Duodenal mucosa (tissue), 2 donors: ENCODE results near the gene FAM13C.
"Not testable (repeated sequence)": the region's sequence is repeated elsewhere in the genome, so short reads cannot be mapped to it uniquely, and the experiment has no call there.

ENCODE experiments used
- H3K27ac ChIP-seq: one replicate; pipeline ENCODE4 v1.7.0; 2013; ENCODE audit warnings: low read depth, low read length
- H3K27me3 ChIP-seq, 2 donors: one replicate each; pipeline ENCODE4 v1.7.0; 2013; ENCODE audit warnings: low read length in 2 of 2, control low read depth in 1 of 2; ENCODE audit not compliant: insufficient read depth in 2 of 2, control insufficient read depth in 1 of 2
- H3K36me3 ChIP-seq, 2 donors: one replicate each; pipeline ENCODE4 v1.7.0; 2013; ENCODE audit warnings: low read length in 2 of 2, control low read depth in 1 of 2; ENCODE audit not compliant: insufficient read depth in 2 of 2, control insufficient read depth in 1 of 2
- H3K4me1 ChIP-seq, 2 donors: one replicate each; pipeline ENCODE4 v1.7.0; 2013; ENCODE audit warnings: low read length in 2 of 2, control low read depth in 1 of 2; ENCODE audit not compliant: insufficient read depth in 2 of 2, control insufficient read depth in 1 of 2
- H3K4me3 ChIP-seq, 2 donors: one replicate each; pipeline ENCODE4 v1.7.0; 2013; ENCODE audit warnings: low read length in 2 of 2, low read depth in 1 of 2
- H3K9ac ChIP-seq, 2 donors: one replicate each; pipeline ENCODE4 v1.7.0; 2013; ENCODE audit warnings: low read length in 2 of 2, low read depth in 1 of 2
- H3K9me3 ChIP-seq, 2 donors: one replicate each; pipeline ENCODE4 v1.7.0; 2013; ENCODE audit warnings: low read length in 2 of 2, control low read depth in 1 of 2; ENCODE audit not compliant: control insufficient read depth in 1 of 2

The FAM13C gene

DNA sequence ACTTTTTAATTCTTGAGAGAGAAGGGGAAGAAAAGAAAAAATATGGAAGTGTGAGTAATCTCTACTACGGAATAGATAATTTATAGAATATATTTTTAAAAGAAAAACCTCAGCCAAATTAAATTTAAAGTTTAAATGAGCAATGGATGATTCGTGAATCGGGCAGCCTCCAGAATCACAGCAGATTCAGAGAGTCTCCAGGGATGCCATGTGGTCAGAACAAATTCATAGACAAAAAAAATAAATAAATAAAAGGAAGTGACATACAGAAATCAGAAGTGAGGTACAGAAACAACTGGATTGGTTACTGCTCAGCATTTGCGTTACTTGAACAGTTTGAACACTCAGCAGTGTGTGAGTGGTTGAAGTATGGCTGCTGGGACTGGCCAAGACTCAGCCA lies 132.9 kb downstream of the FAM13C start:
- Histone ChIP-seq H3K27me3 (no peaks in the 10 kb centered on the region), H3K4me1 (no peaks in the 10 kb centered on the region), H3K9me3 (no peaks in the 10 kb centered on the region), H3K36me3 (no peaks in the 10 kb centered on the region), H3K27ac (no peak overlapping the region), H3K9ac (no peak overlapping the region), H3K4me3 (no peak overlapping the region)

DNA sequence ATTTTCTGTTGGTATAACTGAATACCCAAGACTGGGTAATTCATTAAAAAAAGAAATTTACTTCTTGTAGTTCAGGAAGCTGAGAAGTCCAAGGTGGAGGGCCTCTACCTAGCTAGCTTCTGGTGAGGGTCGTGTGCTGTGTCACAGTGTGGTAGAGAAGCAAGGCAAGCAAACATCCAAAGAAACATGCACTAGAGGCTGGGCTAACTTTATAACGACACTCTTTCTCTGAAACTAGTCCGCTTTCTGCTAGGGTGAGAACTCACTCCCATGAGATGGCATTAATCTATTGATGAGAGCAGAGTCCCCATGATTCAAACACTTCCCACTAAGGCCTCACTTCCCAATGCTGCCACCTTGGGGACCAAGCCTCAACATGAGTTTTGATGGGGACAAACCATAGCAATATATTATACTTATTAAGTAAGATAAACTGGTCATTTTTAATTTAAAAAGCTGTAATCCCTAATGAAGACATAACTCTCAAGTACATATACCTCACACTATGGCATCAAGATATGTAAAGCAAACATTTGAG lies 135.1 kb downstream of the FAM13C start:
- H3K9ac ChIP-seq = no peak overlapping the region
- no peaks in the 10 kb centered on the region for H3K27me3 ChIP-seq
- no peaks in the 10 kb centered on the region for H3K4me1 ChIP-seq
- H3K4me3 ChIP-seq = no peak overlapping the region
- no peaks in the 10 kb centered on the region for H3K36me3 ChIP-seq
- H3K9me3 ChIP-seq = no peaks in the 10 kb centered on the region
- H3K27ac ChIP-seq = no peak overlapping the region

GRCh38 chr10:59225211-59225610 lies 137.1 kb downstream of the FAM13C start:
- Histone ChIP-seq H3K9ac (no peak overlapping the region), H3K4me3 (no peak overlapping the region), H3K9me3 (no peaks in the 10 kb centered on the region), H3K27ac (no peak overlapping the region), H3K27me3 (no peaks in the 10 kb centered on the region), H3K36me3 (no peaks in the 10 kb centered on the region), H3K4me1 (no peaks in the 10 kb centered on the region)

DNA sequence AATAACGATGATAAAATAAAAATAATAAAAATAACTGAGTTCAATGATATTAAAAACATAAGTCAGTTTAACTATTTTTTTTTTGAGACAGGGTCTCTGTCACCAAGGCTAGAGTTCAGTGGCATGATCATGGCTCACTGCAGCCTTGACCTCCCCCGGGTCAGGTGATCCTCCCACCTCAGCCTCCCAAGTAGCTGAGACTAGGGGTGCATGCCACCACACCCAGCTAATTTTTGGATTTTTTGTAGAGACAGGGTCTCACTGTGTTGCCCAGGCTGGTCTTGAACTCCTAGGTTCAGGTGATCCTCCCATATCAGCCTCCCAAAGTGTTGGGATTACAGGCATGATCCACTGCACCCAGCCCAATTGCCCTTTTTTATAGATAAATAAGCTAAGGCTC lies 138.8 kb downstream of the FAM13C start:
- H3K27me3 ChIP-seq, H3K36me3 ChIP-seq, H3K4me1 ChIP-seq, H3K9ac ChIP-seq, H3K4me3 ChIP-seq, H3K27ac ChIP-seq, H3K9me3 ChIP-seq: not testable (repeated sequence)

- Histone ChIP-seq H3K27me3 (no peaks in the 10 kb centered on the region), H3K4me3 (no peak overlapping the region), H3K9me3 (no peaks in the 10 kb centered on the region), H3K4me1 (no peaks in the 10 kb centered on the region), H3K9ac (no peak overlapping the region), H3K27ac (no peak overlapping the region), H3K36me3 (no peaks in the 10 kb centered on the region)
These were observed 139.6 kb downstream of the FAM13C start for GRCh38 chr10:59222788-59223187.

DNA sequence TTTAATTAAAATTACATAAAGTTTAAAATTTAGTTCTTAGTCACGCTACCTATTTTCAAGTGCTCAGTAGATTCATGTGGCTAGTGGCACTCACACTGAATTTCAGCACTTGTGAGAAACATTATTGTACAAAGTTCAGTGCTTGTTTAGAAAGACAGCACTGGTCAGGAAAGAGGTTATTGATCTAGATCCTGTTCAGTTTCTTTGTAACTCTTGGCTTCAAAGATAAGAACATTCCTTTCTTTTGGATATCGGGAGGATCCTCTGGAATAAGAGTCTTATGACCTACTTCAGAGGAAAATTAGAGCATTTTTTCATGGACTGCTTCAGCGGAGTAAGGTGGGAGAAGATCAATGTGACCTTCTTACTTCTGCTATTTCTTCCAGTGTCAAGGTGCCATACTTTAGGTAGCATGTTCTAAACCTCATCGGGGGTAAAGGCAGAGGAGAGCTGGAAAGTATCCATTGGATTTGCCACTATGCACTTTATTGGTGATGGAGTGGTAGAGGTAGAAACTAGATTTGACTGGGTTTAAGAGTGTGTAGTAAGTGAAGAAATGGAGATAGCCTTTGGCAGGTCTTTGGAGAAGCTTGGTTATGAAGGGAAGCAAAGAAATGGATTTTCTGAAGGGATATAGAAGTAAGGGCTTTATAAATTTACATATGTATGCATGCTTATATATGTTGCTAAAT lies 146.0 kb downstream of the FAM13C start:
- Histone ChIP-seq H3K9me3 (no peaks in the 10 kb centered on the region), H3K27me3 (no peaks in the 10 kb centered on the region), H3K4me1 (no peaks in the 10 kb centered on the region), H3K4me3 (no peak overlapping the region), H3K36me3 (no peaks in the 10 kb centered on the region), H3K27ac (no peak overlapping the region), H3K9ac (no peak overlapping the region)

GRCh38 chr10:59214160-59214559 lies 148.2 kb downstream of the FAM13C start:
- Histone ChIP-seq H3K4me3 (no peak overlapping the region), H3K36me3 (no peaks in the 10 kb centered on the region), H3K9me3 (no peaks in the 10 kb centered on the region), H3K4me1 (no peaks in the 10 kb centered on the region), H3K9ac (no peak overlapping the region), H3K27me3 (no peaks in the 10 kb centered on the region), H3K27ac (no peak overlapping the region)

- Histone ChIP-seq H3K4me1 (no peaks in the 10 kb centered on the region), H3K36me3 (peaks cover 0 to 2% of the 10 kb centered on the region in 2 donors), H3K9ac (no peak overlapping the region), H3K27me3 (no peaks in the 10 kb centered on the region), H3K27ac (no peak overlapping the region), H3K4me3 (no peak overlapping the region), H3K9me3 (no peaks in the 10 kb centered on the region)
These were observed 150.0 kb downstream of the FAM13C start for GRCh38 chr10:59212301-59212798.

GRCh38 chr10:59206204-59206720 lies 156.1 kb downstream of the FAM13C start:
- no peak overlapping the region for H3K9ac ChIP-seq
- no peak overlapping the region for H3K27ac ChIP-seq
- no peaks in the 10 kb centered on the region for H3K4me1 ChIP-seq
- H3K36me3 ChIP-seq = peaks cover 0 to 5% of the 10 kb centered on the region in 2 donors
- no peaks in the 10 kb centered on the region for H3K9me3 ChIP-seq
- H3K27me3 ChIP-seq = no peaks in the 10 kb centered on the region
- H3K4me3 ChIP-seq = no peak overlapping the region
